ENCODE results near the gene TCERG1L.

DNA sequence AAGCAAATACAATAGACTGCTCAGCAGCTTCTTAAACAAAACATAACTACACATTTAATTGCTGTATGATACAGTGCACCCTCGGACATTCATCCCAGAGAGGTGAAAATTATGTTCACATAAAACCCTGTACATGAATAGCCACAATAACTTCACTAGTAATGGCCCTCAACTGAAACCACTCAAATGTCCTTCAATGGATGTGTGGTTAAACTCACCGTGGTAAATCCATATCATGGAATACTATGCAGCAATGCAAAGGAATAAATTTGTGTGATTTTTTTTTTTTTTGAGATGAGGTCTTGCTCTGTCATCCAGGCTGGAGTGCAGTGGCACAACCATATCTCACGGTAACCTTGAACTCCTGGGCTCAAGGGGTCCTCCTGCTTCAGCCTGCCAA, 252.7 kb downstream of the TCERG1L start:
- TF ChIP-seq, protein P1, sequence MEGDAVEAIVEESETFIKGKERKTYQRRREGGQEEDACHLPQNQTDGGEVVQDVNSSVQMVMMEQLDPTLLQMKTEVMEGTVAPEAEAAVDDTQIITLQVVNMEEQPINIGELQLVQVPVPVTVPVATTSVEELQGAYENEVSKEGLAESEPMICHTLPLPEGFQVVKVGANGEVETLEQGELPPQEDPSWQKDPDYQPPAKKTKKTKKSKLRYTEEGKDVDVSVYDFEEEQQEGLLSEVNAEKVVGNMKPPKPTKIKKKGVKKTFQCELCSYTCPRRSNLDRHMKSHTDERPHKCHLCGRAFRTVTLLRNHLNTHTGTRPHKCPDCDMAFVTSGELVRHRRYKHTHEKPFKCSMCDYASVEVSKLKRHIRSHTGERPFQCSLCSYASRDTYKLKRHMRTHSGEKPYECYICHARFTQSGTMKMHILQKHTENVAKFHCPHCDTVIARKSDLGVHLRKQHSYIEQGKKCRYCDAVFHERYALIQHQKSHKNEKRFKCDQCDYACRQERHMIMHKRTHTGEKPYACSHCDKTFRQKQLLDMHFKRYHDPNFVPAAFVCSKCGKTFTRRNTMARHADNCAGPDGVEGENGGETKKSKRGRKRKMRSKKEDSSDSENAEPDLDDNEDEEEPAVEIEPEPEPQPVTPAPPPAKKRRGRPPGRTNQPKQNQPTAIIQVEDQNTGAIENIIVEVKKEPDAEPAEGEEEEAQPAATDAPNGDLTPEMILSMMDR (conservative IDR thresholded peaks at IDR 0.05; ENCODE audit: low read length) = no peak
- no peak for TF ChIP-seq EZH2phosphoT487 (IDR thresholded peaks at IDR 0.05; ENCODE audit: borderline replicate concordance)
